Caco-2 (cell line): ENCODE data around the gene NT5C1B. TPM values are rescaled to one million over a fixed set of nuclear protein-coding genes. Genes with fewer than 3 reads are reported as not detected.

Source experiments
- BruUV-seq: library from RNA; stranded (reverse); fragments of 400-500 nt; replicated peaks from 2 replicates; lab custom pipeline; 2021; lab: Mats Ljungman, UMichigan
- CTCF ChIA-PET: fragments of 300-600 bp; sonication (Branson Sonifier 250); formaldehyde crosslinking; loops from one replicate; lab custom pipeline; 2022; ENCODE audit warnings: antibody characterized with exemption; lab: Charles Lee
- POLR2A ChIA-PET: fragments of 300-600 bp; sonication (Branson Sonifier 250); formaldehyde crosslinking; loops from one replicate; lab custom pipeline; 2022; ENCODE audit warnings: antibody characterized with exemption; lab: Charles Lee
- DNase-seq, 2 experiments: peaks; one replicate each; pipeline versions ENCODE4 v3.0.0 to v3.0.0-alpha.2; 2020 to 2022
- H3K27me3 ChIP-seq: replicated peaks from 2 replicates; pipeline ENCODE4 v1.6.0; 2011; ENCODE audit warnings: low read length; ENCODE audit not compliant: control insufficient read depth, insufficient read depth
- H3K36me3 ChIP-seq: 2 replicates; pipeline ENCODE4 v1.5.1; 2011; ENCODE audit warnings: low read length; ENCODE audit not compliant: control insufficient read depth, insufficient read depth
- H3K4me1 ChIP-seq: fragments of 250-450 bp; sonication (Bioruptor Pico); 2 replicates; pipeline ENCODE4 v1.5.1; 2020; ENCODE audit warnings: mild to moderate bottlenecking
- H3K4me3 ChIP-seq: 2 replicates; pipeline ENCODE4 v1.5.1; 2011; ENCODE audit warnings: low read depth, mild to moderate bottlenecking, control low read depth, low read length
- H3K9me3 ChIP-seq: fragments of 250-450 bp; sonication (Bioruptor Pico); 2 replicates; pipeline ENCODE4 v1.5.1; 2020; ENCODE audit warnings: mild to moderate bottlenecking, moderate library complexity
- H3K27ac Mint-ChIP-seq: one replicate; pipeline ENCODE4 v1.8.0; 2022; ENCODE audit warnings: mixed read lengths; ENCODE audit not compliant: unreplicated experiment
- H3K27me3 Mint-ChIP-seq: one replicate; pipeline ENCODE4 v1.8.0; 2022; ENCODE audit warnings: mixed read lengths; ENCODE audit not compliant: insufficient read depth, unreplicated experiment
- H3K36me3 Mint-ChIP-seq: one replicate; pipeline ENCODE4 v1.8.0; 2022; ENCODE audit warnings: mild to moderate bottlenecking, mixed read lengths; ENCODE audit not compliant: insufficient read depth, unreplicated experiment
- H3K4me1 Mint-ChIP-seq: one replicate; pipeline ENCODE4 v1.8.0; 2022; ENCODE audit warnings: low read depth, mixed read lengths; ENCODE audit not compliant: unreplicated experiment
- H3K4me3 Mint-ChIP-seq: one replicate; pipeline ENCODE4 v1.8.0; 2022; ENCODE audit warnings: mild to moderate bottlenecking, moderate library complexity, mixed read lengths; ENCODE audit not compliant: unreplicated experiment
- H3K9me3 Mint-ChIP-seq: one replicate; pipeline ENCODE4 v1.8.0; 2022; ENCODE audit warnings: mixed read lengths; ENCODE audit not compliant: unreplicated experiment
- intact Hi-C: fragments of 100-400 bp; cut with micrococcal nuclease; formaldehyde crosslinking; loops from one replicate; pipeline ENCODE4 v1.10.0; 2022; ENCODE audit not compliant: unreplicated experiment
- total RNA-seq: library from RNA; stranded (reverse); gene quantifications from 2 replicates; pipeline ENCODE4 v1.2.3, GENCODE V29; 2022
- TF ChIP-seq, protein P1 (sequence below), 2 experiments: fragments of 200-600 bp in 1 of 2; IDR thresholded peaks; 1 replicate in 1 of 2; 2 replicates in 1 of 2; pipeline versions ENCODE4 v1.5.1 to v1.8.0; 2011 to 2022; ENCODE audit warnings: antibody characterized with exemption in 1 of 2, control low read depth in 1 of 2, inconsistent platforms in 1 of 2, low read depth in 1 of 2, low read length in 1 of 2, mild to moderate bottlenecking in 1 of 2, moderate library complexity in 1 of 2; ENCODE audit not compliant: insufficient read depth in 1 of 2, severe bottlenecking in 1 of 2, unreplicated experiment in 1 of 2

NT5C1B gene
- total RNA-seq, 1 experiment from 2014 or later = not detected

DNA sequence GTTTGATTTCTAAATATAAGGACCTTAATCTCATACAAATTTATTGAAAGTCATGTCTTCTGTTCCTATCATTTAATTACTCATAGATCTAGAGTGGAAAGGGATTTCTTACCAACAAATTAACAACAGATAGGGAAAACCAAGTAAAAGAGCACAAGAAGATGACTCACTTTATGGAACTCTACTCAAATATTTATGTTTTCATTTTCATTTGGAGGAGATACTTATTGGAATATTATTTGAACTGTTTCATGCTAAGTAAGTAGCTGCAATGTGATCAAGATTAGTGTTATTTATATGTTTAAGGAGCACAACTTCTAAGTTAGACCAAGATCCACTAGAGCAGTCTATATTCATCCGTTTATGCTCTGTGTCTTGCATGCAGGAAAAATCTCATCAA lies 1.3 kb downstream of the NT5C1B start:
- Histone ChIP-seq H3K4me3 (no peak overlapping the region), H3K27me3 (no peaks in the 10 kb centered on the region), H3K4me1 (no peaks in the 10 kb centered on the region), H3K36me3 (no peaks in the 10 kb centered on the region), H3K9me3 (no peaks in the 10 kb centered on the region)
- no peaks in the 10 kb centered on the region for H3K4me1 Mint-ChIP-seq
- no peak for DNase-seq
- intact Hi-C loops = no loop called here
- no TSS peak for BruUV-seq
- TF ChIP-seq, protein P1, sequence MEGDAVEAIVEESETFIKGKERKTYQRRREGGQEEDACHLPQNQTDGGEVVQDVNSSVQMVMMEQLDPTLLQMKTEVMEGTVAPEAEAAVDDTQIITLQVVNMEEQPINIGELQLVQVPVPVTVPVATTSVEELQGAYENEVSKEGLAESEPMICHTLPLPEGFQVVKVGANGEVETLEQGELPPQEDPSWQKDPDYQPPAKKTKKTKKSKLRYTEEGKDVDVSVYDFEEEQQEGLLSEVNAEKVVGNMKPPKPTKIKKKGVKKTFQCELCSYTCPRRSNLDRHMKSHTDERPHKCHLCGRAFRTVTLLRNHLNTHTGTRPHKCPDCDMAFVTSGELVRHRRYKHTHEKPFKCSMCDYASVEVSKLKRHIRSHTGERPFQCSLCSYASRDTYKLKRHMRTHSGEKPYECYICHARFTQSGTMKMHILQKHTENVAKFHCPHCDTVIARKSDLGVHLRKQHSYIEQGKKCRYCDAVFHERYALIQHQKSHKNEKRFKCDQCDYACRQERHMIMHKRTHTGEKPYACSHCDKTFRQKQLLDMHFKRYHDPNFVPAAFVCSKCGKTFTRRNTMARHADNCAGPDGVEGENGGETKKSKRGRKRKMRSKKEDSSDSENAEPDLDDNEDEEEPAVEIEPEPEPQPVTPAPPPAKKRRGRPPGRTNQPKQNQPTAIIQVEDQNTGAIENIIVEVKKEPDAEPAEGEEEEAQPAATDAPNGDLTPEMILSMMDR (IDR thresholded peaks at IDR 0.05; ENCODE audit: insufficient read depth in 1 of 2, low read depth in 1 of 2, low read length in 1 of 2, severe bottlenecking in 1 of 2, unreplicated experiment in 1 of 2) = no peak
- ChIA-PET CTCF (no interaction called here), POLR2A (no interaction called here)
- no peaks in the 10 kb centered on the region for H3K9me3 Mint-ChIP-seq
- H3K27me3 Mint-ChIP-seq = no peaks in the 10 kb centered on the region
- no peak overlapping the region for H3K4me3 Mint-ChIP-seq
- no peaks in the 10 kb centered on the region for H3K36me3 Mint-ChIP-seq
- no peak overlapping the region for H3K27ac Mint-ChIP-seq

DNA sequence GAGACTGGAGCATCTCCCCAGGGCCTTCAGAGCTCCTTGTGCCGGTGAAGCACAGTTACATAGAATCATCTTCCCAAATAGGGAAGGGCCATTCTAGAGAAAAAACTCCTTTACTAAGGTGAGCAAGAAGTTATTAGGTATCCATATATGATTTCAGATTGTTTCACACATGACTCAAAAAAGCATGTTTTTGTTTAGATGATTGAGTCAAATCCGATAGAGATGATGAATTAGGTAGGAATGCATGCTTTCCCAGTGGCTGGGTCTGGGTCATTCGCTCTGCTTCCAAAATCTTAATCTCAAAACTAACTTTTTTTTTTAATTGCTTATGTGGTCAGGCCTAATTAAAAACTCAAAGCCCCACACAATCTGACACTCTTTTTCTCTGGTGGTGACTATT lies 3.8 kb downstream of the NT5C1B start:
- no peak overlapping the region for H3K27ac Mint-ChIP-seq
- DNase-seq = no peak
- no peaks in the 10 kb centered on the region for H3K4me1 Mint-ChIP-seq
- no TSS peak for BruUV-seq
- H3K9me3 ChIP-seq = no peaks in the 10 kb centered on the region
- intact Hi-C loops = no loop called here
- TF ChIP-seq, protein P1 (IDR thresholded peaks at IDR 0.05; ENCODE audit: insufficient read depth in 1 of 2, low read depth in 1 of 2, low read length in 1 of 2, severe bottlenecking in 1 of 2, unreplicated experiment in 1 of 2) = no peak
- H3K27me3 Mint-ChIP-seq = peaks cover 3% of the 10 kb centered on the region
- no peaks in the 10 kb centered on the region for H3K36me3 Mint-ChIP-seq
- no peaks in the 10 kb centered on the region for H3K36me3 ChIP-seq
- no peaks in the 10 kb centered on the region for H3K4me1 ChIP-seq
- H3K9me3 Mint-ChIP-seq = no peaks in the 10 kb centered on the region
- no peaks in the 10 kb centered on the region for H3K27me3 ChIP-seq
- H3K4me3 ChIP-seq = no peak overlapping the region
- POLR2A ChIA-PET = no interaction called here
- no peak overlapping the region for H3K4me3 Mint-ChIP-seq
- CTCF ChIA-PET = no interaction called here

DNA sequence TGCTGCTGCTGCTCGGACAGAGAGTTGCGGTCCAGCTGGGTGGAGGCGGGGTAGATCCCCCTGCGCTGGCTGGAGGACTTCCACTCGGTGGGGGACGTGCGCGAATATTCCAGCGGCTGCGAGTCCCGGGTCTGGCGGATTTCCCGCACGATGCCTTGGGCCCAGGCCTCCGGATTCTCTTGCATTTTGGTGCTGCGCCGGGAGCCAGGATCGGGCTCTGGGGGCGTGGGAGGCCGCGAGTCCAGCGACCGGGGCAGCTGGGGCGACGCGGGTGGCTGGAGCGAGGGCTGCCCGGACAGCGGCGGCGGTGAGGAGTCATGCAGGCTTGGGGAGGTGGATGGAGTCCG lies 4.8 kb downstream of the NT5C1B start:
- Histone ChIP-seq H3K4me3 (no peak overlapping the region), H3K9me3 (no peaks in the 10 kb centered on the region), H3K27me3 (no peaks in the 10 kb centered on the region), H3K36me3 (no peaks in the 10 kb centered on the region), H3K4me1 (no peaks in the 10 kb centered on the region)
- Mint-ChIP-seq H3K4me3 (no peak overlapping the region), H3K4me1 (no peaks in the 10 kb centered on the region), H3K27me3 (peaks cover 3% of the 10 kb centered on the region), H3K27ac (no peak overlapping the region), H3K9me3 (no peaks in the 10 kb centered on the region), H3K36me3 (no peaks in the 10 kb centered on the region)
- TF ChIP-seq, protein P1 (IDR thresholded peaks at IDR 0.05; ENCODE audit: insufficient read depth in 1 of 2, low read depth in 1 of 2, low read length in 1 of 2, severe bottlenecking in 1 of 2, unreplicated experiment in 1 of 2) = no peak
- no TSS peak for BruUV-seq
- intact Hi-C loops = no loop called here
- CTCF ChIA-PET = no interaction called here
- POLR2A ChIA-PET = no interaction called here
- no peak for DNase-seq
